Colonic mucosa (tissue), 4 donors: Measurements from ENCODE around the gene HOXD3. TPM values are rescaled to one million over a fixed set of nuclear protein-coding genes. Genes with fewer than 3 reads are reported as not detected.
A peak's percentile ranks its signal among the peaks of the same experiment; 100 is the strongest.

ENCODE experiments used
- DNase-seq: peaks from one replicate; pipeline ENCODE4 v3.0.0-alpha.2; 2020
- H3K27ac ChIP-seq: fragments of 200-600 bp; one replicate; pipeline ENCODE4 v1.8.0; 2021
- H3K27me3 ChIP-seq: fragments of 200-600 bp; one replicate; pipeline ENCODE4 v1.8.0; 2021
- H3K36me3 ChIP-seq: fragments of 200-600 bp; one replicate; pipeline ENCODE4 v1.8.0; 2021
- H3K4me1 ChIP-seq: fragments of 200-600 bp; one replicate; pipeline ENCODE4 v1.8.0; 2021; ENCODE audit warnings: mild to moderate bottlenecking
- H3K4me3 ChIP-seq: fragments of 200-600 bp; one replicate; pipeline ENCODE4 v1.8.0; 2021
- H3K9ac ChIP-seq, 2 donors: one replicate each; pipeline ENCODE4 v1.7.0; 2013; ENCODE audit warnings: control low read depth in 2 of 2, low read depth in 2 of 2, low read length in 2 of 2
- H3K9me3 ChIP-seq: fragments of 200-600 bp; one replicate; pipeline ENCODE4 v1.8.0; 2021
- CTCF ChIP-seq: fragments of 200-600 bp; IDR thresholded peaks from one replicate; pipeline ENCODE4 v1.8.0; 2022; ENCODE audit warnings: antibody characterized with exemption, mild to moderate bottlenecking
- intact Hi-C: fragments of 100-400 bp; cut with DNase I; formaldehyde crosslinking; loops from one replicate; pipeline ENCODE4 v1.14.1; 2022
- total RNA-seq, 2 donors: library from RNA; stranded (reverse); fragmentation: NEBNext Ultra II Directional in 1 of 2; extraction: Animal tissue kit (Norgen Biotek cat#: 25700) in 1 of 2; gene quantifications; one replicate each; pipeline ENCODE4 v1.2.1, GENCODE V29; 2021
- donor health status: healthy.
- donor health status: DM: no; HTN: no; CAD: no.
- donor health status: DM: no; HTN: no; CAD: no.

HOXD3 gene
- total RNA-seq, 2 donors from 2014 or later = 3.2 to 4.6 TPM

GRCh38 chr2:176123411-176124109 lies 33.5 kb upstream of the HOXD3 start:
- no peak for DNase-seq
- no peaks in the 10 kb centered on the region for H3K36me3 ChIP-seq
- H3K27ac ChIP-seq = no peak overlapping the region
- H3K4me3 ChIP-seq = peak overlapping the region; percentile 57
- peak overlapping the region; percentile 44 to 70 for H3K9ac ChIP-seq
- intact Hi-C loops = loop anchor here (10.0 kb wide), 2 partner anchors 691 to 1021 kb away; no protein-coding TSS in a partner anchor
- no peaks in the 10 kb centered on the region for H3K9me3 ChIP-seq
- no peak for TF ChIP-seq CTCF
- H3K4me1 ChIP-seq = no peaks in the 10 kb centered on the region
- peaks cover 69% of the 10 kb centered on the region for H3K27me3 ChIP-seq

DNA sequence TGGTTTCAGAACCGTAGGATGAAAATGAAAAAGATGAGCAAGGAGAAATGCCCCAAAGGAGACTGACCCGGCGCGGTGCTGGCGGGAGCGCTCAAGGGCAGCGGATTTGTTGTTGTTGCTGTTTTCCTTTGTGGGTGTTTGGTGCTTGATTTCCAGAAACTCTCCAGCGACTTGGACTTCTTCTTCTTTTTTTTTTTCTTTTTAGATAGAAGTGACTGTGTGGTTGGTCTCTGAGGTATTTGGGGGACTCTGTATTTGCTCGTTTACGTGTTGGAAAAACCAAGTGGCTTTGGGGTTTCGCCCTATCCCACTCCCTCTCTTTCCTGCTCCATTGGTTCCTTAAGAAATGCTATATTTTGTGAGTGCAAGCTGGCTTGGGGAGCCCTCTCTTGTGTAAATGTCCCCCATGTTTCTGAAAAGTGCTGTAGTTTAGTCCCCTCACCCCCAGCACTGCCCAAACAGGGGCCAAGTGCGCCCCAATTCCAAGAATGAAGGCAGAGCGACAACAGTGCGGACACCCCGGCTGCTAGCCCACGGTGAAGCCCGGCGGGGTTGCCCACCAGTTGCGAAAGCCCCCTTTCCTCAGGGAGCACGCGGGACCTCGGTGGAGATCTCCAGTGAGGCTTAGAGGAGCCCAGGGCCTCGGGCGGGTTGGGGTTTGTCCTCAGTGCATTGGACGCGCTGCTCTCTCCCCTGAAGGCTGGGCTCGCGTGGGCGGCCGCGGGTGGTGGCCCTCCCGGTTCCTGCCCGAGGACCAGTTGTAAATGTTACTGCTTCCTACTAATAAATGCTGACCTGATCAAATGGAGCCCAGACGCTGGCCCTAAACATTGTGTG lies 32.8 kb upstream of the HOXD3 start:
- no peaks in the 10 kb centered on the region for H3K36me3 ChIP-seq
- TF ChIP-seq CTCF = no peak
- no peak overlapping the region for H3K27ac ChIP-seq
- H3K4me3 ChIP-seq = no peak overlapping the region
- peaks cover 75% of the 10 kb centered on the region for H3K27me3 ChIP-seq
- intact Hi-C loops = loop anchor here (10.0 kb wide), 2 partner anchors 690 to 1020 kb away; no protein-coding TSS in a partner anchor
- H3K4me1 ChIP-seq = no peaks in the 10 kb centered on the region
- peak overlapping the region in 1 of 2 donors; percentile 60 for H3K9ac ChIP-seq
- no peaks in the 10 kb centered on the region for H3K9me3 ChIP-seq
- DNase-seq = no peak

DNA sequence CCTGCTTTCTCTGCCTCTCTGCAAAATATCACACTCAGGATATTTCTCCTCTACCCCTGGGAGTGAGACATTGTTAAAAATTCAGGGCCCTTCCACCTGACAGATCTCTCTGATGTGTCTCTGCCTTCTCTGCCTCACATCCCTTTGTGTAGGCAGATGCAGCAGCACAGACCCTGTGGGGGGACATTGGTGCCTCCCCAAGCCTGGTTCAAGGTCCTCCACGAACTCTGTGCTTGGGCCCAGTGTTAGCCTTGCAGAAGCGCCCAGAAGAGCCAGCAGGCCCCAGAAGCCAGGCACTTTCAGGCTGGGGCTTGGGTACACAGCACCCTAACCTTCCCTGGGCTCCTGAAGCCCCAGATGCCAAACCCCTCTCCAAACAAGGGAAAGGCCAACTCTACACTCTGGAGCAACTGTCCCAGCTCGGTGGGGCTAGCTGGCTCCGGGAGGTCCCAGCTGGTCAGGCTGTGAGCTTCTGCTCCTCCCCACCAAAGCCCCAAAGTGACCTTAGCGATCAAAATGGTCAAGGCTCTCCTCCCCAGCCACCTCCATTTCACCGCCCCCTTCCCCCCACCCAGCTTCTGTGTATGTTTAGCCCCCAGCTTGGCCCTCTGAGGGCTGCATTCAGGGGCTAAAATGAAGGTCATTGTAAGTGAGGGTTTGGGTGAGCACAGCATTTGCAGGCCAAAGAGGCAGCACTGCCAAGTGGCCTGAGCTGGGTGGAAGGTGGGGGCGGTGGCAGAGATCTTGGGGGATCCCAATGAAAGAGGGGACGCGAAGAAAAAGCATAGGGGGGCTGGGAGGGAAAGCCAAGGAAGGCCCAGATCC lies 31.9 kb upstream of the HOXD3 start:
- intact Hi-C loops = loop anchor here (5.0 to 10.0 kb wide), 3 partner anchors 512 to 1020 kb away; no protein-coding TSS in a partner anchor
- Histone ChIP-seq H3K4me1 (no peaks in the 10 kb centered on the region), H3K4me3 (no peak overlapping the region), H3K9me3 (no peaks in the 10 kb centered on the region), H3K36me3 (no peaks in the 10 kb centered on the region), H3K27me3 (peaks cover 75% of the 10 kb centered on the region), H3K9ac (no peak overlapping the region), H3K27ac (no peak overlapping the region)
- DNase-seq = no peak
- TF ChIP-seq CTCF = no peak

- intact Hi-C loops = loop anchor here (5.0 to 10.0 kb wide), 3 partner anchors 512 to 1019 kb away; no protein-coding TSS in a partner anchor
- no peak overlapping the region for H3K27ac ChIP-seq
- DNase-seq = no peak
- no peaks in the 10 kb centered on the region for H3K36me3 ChIP-seq
- no peaks in the 10 kb centered on the region for H3K9me3 ChIP-seq
- no peak for TF ChIP-seq CTCF
- H3K4me1 ChIP-seq = no peaks in the 10 kb centered on the region
- peaks cover 74% of the 10 kb centered on the region for H3K27me3 ChIP-seq
- H3K4me3 ChIP-seq = no peak overlapping the region
- H3K9ac ChIP-seq = no peak overlapping the region
These were observed 31.4 kb upstream of the HOXD3 start for GRCh38 chr2:176125772-176126054.
